LNCaP clone FGC (cell line): ENCODE results near the gene DUSP22.

Experiments
- DNase-seq: peaks from one replicate; pipeline ENCODE4 v3.0.0-alpha.2; 2011; ENCODE audit warnings: low read depth
- H3K4me3 ChIP-seq: 2 replicates; pipeline ENCODE4 v1.5.1; 2011; ENCODE audit warnings: mild to moderate bottlenecking, low read depth, low read length, control low read depth
- CTCF ChIP-seq: IDR thresholded peaks from 2 replicates; pipeline ENCODE4 v1.5.1; 2012; ENCODE audit warnings: mild to moderate bottlenecking; ENCODE audit not compliant: control insufficient read depth, insufficient read depth; ENCODE audit errors: extremely low read depth

DUSP22 gene

GRCh38 chr6:351011-351866 lies 59.0 kb downstream of the DUSP22 start:
- no peak for DNase-seq
- TF ChIP-seq CTCF = no peak
- no peak overlapping the region for H3K4me3 ChIP-seq

GRCh38 chr6:351867-352289 lies 59.6 kb downstream of the DUSP22 start:
- no peak for DNase-seq
- H3K4me3 ChIP-seq = no peak overlapping the region
- 0 out of 2 replicates have a peak, but pooled peaks have one; percentile 3 for TF ChIP-seq CTCF

GRCh38 chr6:352474-352873 lies 60.2 kb downstream of the DUSP22 start:
- H3K4me3 ChIP-seq = no peak overlapping the region
- no peak for TF ChIP-seq CTCF

GRCh38 chr6:352896-353470 lies 60.7 kb downstream of the DUSP22 start:
- no peak for TF ChIP-seq CTCF
- no peak overlapping the region for H3K4me3 ChIP-seq
- DNase-seq = no peak

More at GRCh38 chr6:352474-352873, 60.2 kb downstream of the DUSP22 start:
- no peak for DNase-seq

GRCh38 chr6:353642-354614 lies 61.6 kb downstream of the DUSP22 start:
- TF ChIP-seq CTCF = no peak
- DNase-seq = no peak
- H3K4me3 ChIP-seq = no peak overlapping the region

GRCh38 chr6:354631-355280 lies 62.5 kb downstream of the DUSP22 start:
- no peak for DNase-seq
- TF ChIP-seq CTCF = no peak
- H3K4me3 ChIP-seq = no peak overlapping the region
